Esophagus muscularis mucosa (tissue), 3 donors: ENCODE data around the gene TVP23C.
"Not testable (repeated sequence)": the region's sequence is repeated elsewhere in the genome, so short reads cannot be mapped to it uniquely, and the experiment has no call there.

Experiments used
- POLR2A ChIP-seq: fragments of 450-650 bp; IDR thresholded peaks from one replicate; pipeline ENCODE4 v1.6.1; 2017; ENCODE audit warnings: antibody characterized with exemption, moderate library complexity, mild to moderate bottlenecking, low read depth
- TF ChIP-seq, protein P1 (sequence below), 3 experiments: fragments of 200-600 bp in 2 of 3; fragments of 450-650 bp in 1 of 3; sonication (generic) in 2 of 3; IDR thresholded peaks; one replicate each; pipeline ENCODE4 v1.5.1; 2017 to 2019; ENCODE audit warnings: antibody characterized with exemption in 3 of 3, mild to moderate bottlenecking in 2 of 3, moderate library complexity in 1 of 3

DNA sequence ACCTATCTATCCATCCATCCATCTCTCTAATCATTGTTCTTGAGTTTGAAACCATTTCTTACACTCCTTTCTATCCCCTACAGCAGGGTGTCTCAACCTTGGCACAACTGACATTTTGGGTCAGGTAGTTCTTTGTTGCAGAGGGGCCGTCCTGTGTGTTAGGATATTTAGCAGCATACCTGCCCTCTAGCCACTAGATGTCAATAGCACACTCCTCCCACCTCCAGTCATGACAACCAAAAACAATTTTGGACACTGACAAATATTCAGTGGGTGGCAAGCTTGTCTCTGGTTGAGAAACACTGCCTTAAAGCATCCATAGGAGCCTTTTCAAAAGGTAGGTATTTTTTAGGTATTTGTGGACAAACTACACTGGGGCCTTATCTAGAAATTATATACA is 10.4 kb downstream of the TVP23C start:
- not testable (repeated sequence) for TF ChIP-seq POLR2A
- TF ChIP-seq, protein P1, sequence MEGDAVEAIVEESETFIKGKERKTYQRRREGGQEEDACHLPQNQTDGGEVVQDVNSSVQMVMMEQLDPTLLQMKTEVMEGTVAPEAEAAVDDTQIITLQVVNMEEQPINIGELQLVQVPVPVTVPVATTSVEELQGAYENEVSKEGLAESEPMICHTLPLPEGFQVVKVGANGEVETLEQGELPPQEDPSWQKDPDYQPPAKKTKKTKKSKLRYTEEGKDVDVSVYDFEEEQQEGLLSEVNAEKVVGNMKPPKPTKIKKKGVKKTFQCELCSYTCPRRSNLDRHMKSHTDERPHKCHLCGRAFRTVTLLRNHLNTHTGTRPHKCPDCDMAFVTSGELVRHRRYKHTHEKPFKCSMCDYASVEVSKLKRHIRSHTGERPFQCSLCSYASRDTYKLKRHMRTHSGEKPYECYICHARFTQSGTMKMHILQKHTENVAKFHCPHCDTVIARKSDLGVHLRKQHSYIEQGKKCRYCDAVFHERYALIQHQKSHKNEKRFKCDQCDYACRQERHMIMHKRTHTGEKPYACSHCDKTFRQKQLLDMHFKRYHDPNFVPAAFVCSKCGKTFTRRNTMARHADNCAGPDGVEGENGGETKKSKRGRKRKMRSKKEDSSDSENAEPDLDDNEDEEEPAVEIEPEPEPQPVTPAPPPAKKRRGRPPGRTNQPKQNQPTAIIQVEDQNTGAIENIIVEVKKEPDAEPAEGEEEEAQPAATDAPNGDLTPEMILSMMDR (IDR thresholded peaks at IDR 0.05) = not testable (repeated sequence)
